Fibroblast of pulmonary artery (primary cell): Measurements from ENCODE around the gene CHST8.
A peak's percentile ranks its signal among the peaks of the same experiment; 100 is the strongest.

Experiments
- DNase-seq: peaks from one replicate; pipeline ENCODE4 v3.0.0-alpha.2; 2010; ENCODE audit warnings: low read depth
- H3K4me3 ChIP-seq: replicated peaks from 2 replicates; pipeline ENCODE4 v1.5.1; 2011; ENCODE audit warnings: low read depth, mild to moderate bottlenecking, control low read depth, low read length, moderate library complexity
- TF ChIP-seq, protein P1 (sequence below): IDR thresholded peaks from 2 replicates; pipeline ENCODE4 v1.5.1; 2011; ENCODE audit warnings: mild to moderate bottlenecking, control low read depth, low read length, inconsistent platforms; ENCODE audit errors: missing control alignments

CHST8 gene

DNA sequence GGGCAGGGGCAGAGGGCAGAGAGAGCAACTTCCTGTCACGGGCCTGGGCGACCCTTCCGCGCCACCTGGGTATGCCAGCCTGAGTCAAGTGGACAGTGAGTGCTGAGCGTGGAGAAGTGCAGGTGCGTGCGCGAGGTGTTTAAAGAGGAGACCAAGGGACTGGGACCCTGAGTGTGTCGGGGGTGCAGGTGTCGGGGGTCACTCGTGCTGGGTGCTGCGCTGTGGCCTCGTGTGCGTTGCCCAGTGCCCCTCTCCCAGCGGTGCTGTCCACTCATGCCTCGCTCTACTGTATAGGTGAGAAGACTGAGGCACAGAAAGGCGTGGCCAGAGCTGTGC, 156.0 kb downstream of the CHST8 start:
- H3K4me3 ChIP-seq, result no peak overlapping the region
- no peak for DNase-seq
- TF ChIP-seq, protein P1, sequence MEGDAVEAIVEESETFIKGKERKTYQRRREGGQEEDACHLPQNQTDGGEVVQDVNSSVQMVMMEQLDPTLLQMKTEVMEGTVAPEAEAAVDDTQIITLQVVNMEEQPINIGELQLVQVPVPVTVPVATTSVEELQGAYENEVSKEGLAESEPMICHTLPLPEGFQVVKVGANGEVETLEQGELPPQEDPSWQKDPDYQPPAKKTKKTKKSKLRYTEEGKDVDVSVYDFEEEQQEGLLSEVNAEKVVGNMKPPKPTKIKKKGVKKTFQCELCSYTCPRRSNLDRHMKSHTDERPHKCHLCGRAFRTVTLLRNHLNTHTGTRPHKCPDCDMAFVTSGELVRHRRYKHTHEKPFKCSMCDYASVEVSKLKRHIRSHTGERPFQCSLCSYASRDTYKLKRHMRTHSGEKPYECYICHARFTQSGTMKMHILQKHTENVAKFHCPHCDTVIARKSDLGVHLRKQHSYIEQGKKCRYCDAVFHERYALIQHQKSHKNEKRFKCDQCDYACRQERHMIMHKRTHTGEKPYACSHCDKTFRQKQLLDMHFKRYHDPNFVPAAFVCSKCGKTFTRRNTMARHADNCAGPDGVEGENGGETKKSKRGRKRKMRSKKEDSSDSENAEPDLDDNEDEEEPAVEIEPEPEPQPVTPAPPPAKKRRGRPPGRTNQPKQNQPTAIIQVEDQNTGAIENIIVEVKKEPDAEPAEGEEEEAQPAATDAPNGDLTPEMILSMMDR, result no peak

DNA sequence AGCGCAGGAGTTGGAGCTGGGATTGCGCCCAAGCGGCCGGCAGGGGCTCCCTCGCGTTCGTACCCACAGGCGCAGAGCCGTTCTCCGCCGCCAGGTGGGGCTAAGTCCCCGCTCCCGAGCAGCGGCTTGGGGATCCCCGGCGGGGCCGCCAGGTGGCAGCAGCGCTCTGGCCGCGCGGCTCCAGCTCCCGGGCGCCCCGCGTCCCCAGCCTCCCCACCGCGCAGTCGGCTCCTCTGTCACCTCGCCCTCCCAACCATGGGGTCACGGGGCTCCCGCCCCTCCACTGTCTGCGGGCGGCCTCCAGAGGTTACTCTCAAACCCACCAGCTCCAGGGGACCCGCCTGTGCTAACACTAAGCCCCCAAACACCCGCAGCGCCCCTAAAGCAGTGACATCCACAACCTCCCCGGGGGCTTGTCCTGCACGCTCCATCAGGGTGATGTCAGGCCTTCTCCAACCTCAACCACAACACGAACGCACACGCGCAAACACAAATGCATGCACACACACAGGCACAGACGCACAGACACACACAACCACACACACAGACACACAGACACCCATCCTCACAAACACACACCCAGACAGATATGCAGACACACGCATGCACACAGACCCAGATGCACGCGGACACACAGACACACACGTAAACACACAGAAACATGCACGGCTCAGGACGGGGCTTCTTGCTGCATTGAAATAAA, 156.5 kb downstream of the CHST8 start:
- no peak overlapping the region for H3K4me3 ChIP-seq
- TF ChIP-seq, protein P1, result peak; percentile 88
- peak; percentile 74 for DNase-seq

DNA sequence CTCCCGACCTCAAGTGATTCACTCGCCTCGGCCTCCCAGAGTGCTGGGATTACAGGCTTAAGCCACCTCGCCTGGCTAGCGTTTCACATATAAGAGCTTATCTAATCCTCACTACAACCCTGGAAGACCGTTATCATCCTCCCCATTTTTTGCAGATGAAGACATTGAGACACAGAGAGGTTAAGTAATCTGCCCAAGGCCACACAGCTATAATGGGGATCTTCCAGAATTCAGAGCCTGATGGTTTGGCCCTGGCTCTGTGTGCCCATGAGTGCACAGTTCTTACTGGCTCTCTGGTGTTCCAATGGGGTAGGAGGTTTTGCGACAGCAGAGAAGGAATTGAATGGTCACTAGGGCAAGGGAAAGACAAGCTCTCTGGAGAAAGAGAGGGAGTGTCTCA, 158.1 kb downstream of the CHST8 start:
- TF ChIP-seq, protein P1, result no peak

DNA sequence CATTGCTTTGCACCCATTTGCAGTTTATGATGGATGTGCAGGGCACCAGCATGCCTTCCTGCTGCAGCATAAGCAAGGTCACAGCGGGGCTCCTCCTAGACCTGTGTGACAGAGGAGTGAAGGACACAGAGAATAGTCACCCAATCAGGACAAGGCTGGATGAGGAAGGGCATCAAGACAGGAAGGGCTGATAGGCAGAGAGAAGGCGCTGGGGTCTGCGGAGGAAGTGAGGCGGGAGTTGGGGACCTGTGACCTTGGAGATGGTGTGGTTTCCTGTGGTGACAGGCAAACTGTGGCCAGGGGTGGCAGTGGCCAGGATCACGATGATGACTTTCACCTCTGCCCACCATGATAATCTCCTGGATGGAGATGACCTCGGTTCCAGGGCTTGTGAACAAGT, 158.5 kb downstream of the CHST8 start:
- TF ChIP-seq, protein P1, result no peak
- DNase-seq, result no peak
- H3K4me3 ChIP-seq, result no peak overlapping the region

More for the DNA sequence above, 158.1 kb downstream of the CHST8 start:
- H3K4me3 ChIP-seq, result no peak overlapping the region
- DNase-seq, result no peak

DNA sequence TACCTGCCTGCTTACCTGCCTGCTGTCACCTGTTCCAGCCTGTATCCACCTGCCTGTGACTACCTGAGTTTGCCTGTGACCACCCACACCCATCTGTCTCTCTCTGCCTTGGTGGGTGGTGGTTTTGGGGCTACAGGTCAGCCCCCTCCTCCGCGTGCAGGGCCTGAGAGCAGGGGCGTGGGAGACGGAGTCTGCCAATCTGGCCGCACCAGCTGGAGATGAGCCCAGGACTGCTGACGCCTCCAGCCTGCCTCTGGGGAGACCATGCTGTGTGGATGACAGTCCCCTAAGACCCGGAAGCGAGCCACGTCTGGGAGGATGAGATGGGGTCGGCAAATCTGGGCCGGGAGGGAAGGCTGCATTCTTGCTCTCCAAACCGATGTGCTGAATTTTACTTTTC, 159.0 kb downstream of the CHST8 start:
- peak; percentile 11 for DNase-seq
- H3K4me3 ChIP-seq, result no peak overlapping the region
- TF ChIP-seq, protein P1, result no peak

DNA sequence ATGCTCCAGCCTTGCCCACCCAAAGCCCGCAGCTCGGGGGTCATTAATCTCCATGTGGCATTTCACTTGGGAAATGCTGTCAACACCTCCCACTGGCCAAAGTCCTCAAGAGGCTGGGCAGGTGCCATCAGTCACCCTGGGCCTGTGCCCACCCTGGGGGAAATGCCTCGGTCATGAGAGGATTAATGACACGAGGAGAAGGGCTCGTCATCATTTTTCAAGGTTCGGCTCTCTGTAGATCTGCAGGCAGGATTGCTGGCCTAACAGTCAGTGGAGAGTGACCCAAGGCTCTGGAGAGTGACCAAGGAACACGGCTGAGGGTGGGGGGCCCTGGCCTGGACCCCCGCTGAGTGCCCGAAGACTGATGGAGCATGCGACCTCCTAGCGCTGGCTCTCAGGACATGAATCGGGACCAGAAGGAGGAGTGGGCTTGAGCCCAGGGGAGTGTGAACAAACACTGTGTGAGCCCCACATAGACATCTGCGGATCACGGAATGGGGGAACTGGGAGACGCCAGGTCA, 159.7 kb downstream of the CHST8 start:
- H3K4me3 ChIP-seq, result no peak overlapping the region
- DNase-seq, result no peak
- TF ChIP-seq, protein P1, result no peak

DNA sequence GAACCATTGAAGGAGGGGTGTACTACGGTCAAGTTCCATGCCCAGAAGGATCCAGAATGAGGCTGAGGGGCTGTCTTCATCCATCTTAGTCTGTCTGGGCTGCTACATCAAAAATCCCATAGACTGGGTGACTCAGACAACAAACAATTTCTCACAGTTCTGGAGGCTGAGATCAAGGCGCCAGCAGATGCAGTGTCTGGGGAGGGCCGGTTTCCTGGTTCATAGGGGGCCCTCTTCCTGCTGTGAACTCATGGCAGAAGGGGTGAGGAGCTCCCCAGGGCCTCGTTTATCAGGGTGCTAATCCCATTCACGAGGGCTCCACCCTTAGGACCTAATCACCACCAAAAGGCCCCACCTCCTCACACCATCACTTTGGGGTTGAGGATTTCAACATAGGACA, 160.2 kb downstream of the CHST8 start:
- TF ChIP-seq, protein P1, result no peak
- H3K4me3 ChIP-seq, result no peak overlapping the region
- DNase-seq, result peak; percentile 33
